A549 (cell line): ENCODE data around the gene LMO7. TPM values are rescaled to one million over a fixed set of nuclear protein-coding genes. Genes with fewer than 3 reads are reported as not detected.

Experiments used
- ATAC-seq, 2 experiments: fragments of 200-7000 bp in 1 of 2; fragments of >200 bp in 1 of 2; cut with Nextera tagmentation in 1 of 2; cut with Tn5 transposase in 1 of 2; 3 replicates each; pipeline versions ENCODE4 v1.8.0 to v1.9.1; 2018 to 2020; ENCODE audit warnings: mild to moderate bottlenecking in 1 of 2, moderate library complexity in 1 of 2
- CTCF ChIA-PET: fragments of 300-600 bp; sonication (Branson Sonifier 250); formaldehyde crosslinking; extraction: SDS; loops from one replicate; lab custom pipeline; 2021; ENCODE audit warnings: antibody characterized with exemption, inconsistent platforms; lab: Yijun Ruan, JAX
- POLR2A ChIA-PET: fragments of 350-600 bp; formaldehyde crosslinking; extraction: SDS; loops from one replicate; lab custom pipeline; 2021; ENCODE audit warnings: antibody characterized with exemption, inconsistent platforms; lab: Yijun Ruan, JAX
- DNase-seq, 2 experiments: peaks; one replicate each; pipeline versions ENCODE4 v3.0.0 to v3.0.0-alpha.2; 2011 to 2016; ENCODE audit warnings: low read depth in 1 of 2, low spot score in 1 of 2
- FAIRE-seq: peaks from 2 replicates; lab custom pipeline; 2011; peaks lifted over from hg19 to GRCh38; lab: Jason Lieb, UNC
- H3K27ac ChIP-seq, 2 experiments: fragments of >200 bp; sonication (Bioruptor Twin); formaldehyde crosslinking; 3 replicates each; pipeline ENCODE4 v1.5.1; 2016 to 2017
- H3K4me1 ChIP-seq: fragments of >200 bp; sonication (Bioruptor Twin); formaldehyde crosslinking; 3 replicates; pipeline ENCODE4 v1.6.1; 2016
- H3K4me2 ChIP-seq: fragments of >200 bp; sonication (Bioruptor Twin); formaldehyde crosslinking; 3 replicates; pipeline ENCODE4 v1.6.1; 2016
- H3K4me3 ChIP-seq: fragments of >200 bp; sonication (Bioruptor Twin); formaldehyde crosslinking; 3 replicates; pipeline ENCODE4 v1.5.1; 2016
- H3K9me3 ChIP-seq: fragments of >200 bp; sonication (Bioruptor Twin); formaldehyde crosslinking; 3 replicates; pipeline ENCODE4 v1.6.1; 2016
- CBX2 ChIP-seq: fragments of 200-600 bp; sonication (generic); IDR thresholded peaks from 2 replicates; pipeline ENCODE4 v1.6.1; 2016; ENCODE audit warnings: low read depth, mild to moderate bottlenecking, borderline replicate concordance
- CTCF ChIP-seq: fragments of >200 bp; sonication (Bioruptor Twin); formaldehyde crosslinking; IDR thresholded peaks from 3 replicates; pipeline ENCODE4 v1.5.1; 2016
- E2F6 ChIP-seq: IDR thresholded peaks from 2 replicates; pipeline ENCODE4 v1.6.1; 2012; ENCODE audit warnings: low read depth, borderline replicate concordance
- FOSB ChIP-seq: fragments of 250-450 bp; sonication (Bioruptor Pico); IDR thresholded peaks from 2 replicates; pipeline ENCODE4 v1.5.0; 2020; ENCODE audit warnings: mild to moderate bottlenecking, moderate library complexity
- GATA3 ChIP-seq: IDR thresholded peaks from 2 replicates; pipeline ENCODE4 v1.6.1; 2012; ENCODE audit warnings: borderline replicate concordance
- HES2 ChIP-seq: fragments of >200 bp; sonication (Bioruptor Twin); formaldehyde crosslinking; IDR thresholded peaks from 2 replicates; pipeline ENCODE4 v1.6.1; 2016
- HMGXB4 ChIP-seq: fragments of 250-450 bp; sonication (Bioruptor Pico); IDR thresholded peaks from 2 replicates; pipeline ENCODE4 v1.5.0; 2021; ENCODE audit warnings: mild to moderate bottlenecking, moderate library complexity, borderline replicate concordance
- HOXA7 ChIP-seq: fragments of 250-450 bp; sonication (Bioruptor Pico); IDR thresholded peaks from 2 replicates; pipeline ENCODE4 v1.5.0; 2020; ENCODE audit warnings: mild to moderate bottlenecking, moderate library complexity
- HOXB13 ChIP-seq: fragments of 250-450 bp; sonication (Bioruptor Pico); IDR thresholded peaks from 2 replicates; pipeline ENCODE4 v1.5.0; 2020; ENCODE audit warnings: low read depth, mild to moderate bottlenecking, moderate library complexity
- JUNB ChIP-seq: fragments of >200 bp; sonication (Bioruptor Twin); formaldehyde crosslinking; IDR thresholded peaks from 2 replicates; pipeline ENCODE4 v1.6.1; 2016
- MAX ChIP-seq: IDR thresholded peaks from 2 replicates; pipeline ENCODE4 v1.6.1; 2012
- MAZ ChIP-seq: fragments of 150-350 bp; IDR thresholded peaks from 2 replicates; pipeline ENCODE4 v1.6.1; 2014; ENCODE audit warnings: antibody characterized with exemption, low read depth, low read length, borderline replicate concordance
- MYC ChIP-seq: IDR thresholded peaks from 2 replicates; pipeline ENCODE4 v1.6.1; 2012; ENCODE audit warnings: mild to moderate bottlenecking, inconsistent platforms, low read length, improper control_type of control experiment, borderline replicate concordance
- PHF8 ChIP-seq: fragments of 200-600 bp; sonication (generic); IDR thresholded peaks from 2 replicates; pipeline ENCODE4 v1.6.1; 2016; ENCODE audit warnings: low read depth, mild to moderate bottlenecking, antibody characterized with exemption, moderate library complexity, borderline replicate concordance
- POLR2A ChIP-seq: IDR thresholded peaks from 2 replicates; pipeline ENCODE4 v1.6.1; 2012; ENCODE audit warnings: mild to moderate bottlenecking, low read length
- POLR2AphosphoS2 ChIP-seq: conservative IDR thresholded peaks from 2 replicates; pipeline ENCODE4 v1.6.1; 2012; ENCODE audit warnings: low read length, improper control_type of control experiment, inconsistent platforms
- RARB ChIP-seq: fragments of 250-450 bp; sonication (Bioruptor Pico); IDR thresholded peaks from 2 replicates; pipeline ENCODE4 v1.8.0; 2021; ENCODE audit warnings: mild to moderate bottlenecking, moderate library complexity
- RCOR1 ChIP-seq: fragments of 150-350 bp; IDR thresholded peaks from 2 replicates; pipeline ENCODE4 v1.6.1; 2014; ENCODE audit warnings: antibody characterized with exemption, low read length, low read depth
- TP53 ChIP-seq: fragments of 250-450 bp; sonication (Bioruptor Pico); IDR thresholded peaks from 2 replicates; pipeline ENCODE4 v1.5.0; 2021; ENCODE audit warnings: mild to moderate bottlenecking, moderate library complexity
- ZSCAN20 ChIP-seq: fragments of 250-450 bp; sonication (Bioruptor Pico); IDR thresholded peaks from 2 replicates; pipeline ENCODE4 v1.8.0; 2022; ENCODE audit warnings: mild to moderate bottlenecking, moderate library complexity
- WGBS: methylation state at CpG from one replicate; pipeline ENCODE4 v1.1.6; 2017; ENCODE audit errors: missing lambda C conversion rate; 5-methylcytosine and 5-hydroxymethylcytosine counted together
- polyA plus RNA-seq, 4 experiments: library from polyadenylated mRNA; depleted of rRNA in 3 of 4; stranded (reverse); fragments of >200 nt; fragmentation: RNase III in 1 of 4; extraction: RNeasy Plus Mini Kit Qiagen cat#74134 plus additional on column Dnase treatment in 1 of 4; gene quantifications; 2 replicates in 3 of 4; 3 replicates in 1 of 4; pipeline ENCODE4 v1.2.3, GENCODE V29; 2011 to 2017
- TF ChIP-seq, protein P1 (sequence below): fragments of 450-650 bp; IDR thresholded peaks from 2 replicates; pipeline ENCODE4 v1.6.1; 2014; ENCODE audit warnings: antibody characterized with exemption

LMO7 gene
- polyA plus RNA-seq, 2 of the 4 experiments (the other 2 are of a cell fraction): 23.4 to 33.2 TPM

GRCh38 chr13:75811361-75811760, 175.2 kb downstream of the LMO7 start:
- Histone ChIP-seq H3K9me3 (no peaks in the 10 kb centered on the region), H3K4me2 (no peak overlapping the region), H3K4me1 (no peaks in the 10 kb centered on the region), H3K27ac (no peak overlapping the region), H3K4me3 (no peak overlapping the region)
- TF ChIP-seq JUNB: no peak
- TF ChIP-seq POLR2A: no peak
- TF ChIP-seq MAZ: no peak
- no peak for TF ChIP-seq HOXB13
- TF ChIP-seq FOSB (CRISPR knock-in tag): no peak
- TF ChIP-seq ZSCAN20: no peak
- no peak for TF ChIP-seq HOXA7
- TF ChIP-seq, protein P1, sequence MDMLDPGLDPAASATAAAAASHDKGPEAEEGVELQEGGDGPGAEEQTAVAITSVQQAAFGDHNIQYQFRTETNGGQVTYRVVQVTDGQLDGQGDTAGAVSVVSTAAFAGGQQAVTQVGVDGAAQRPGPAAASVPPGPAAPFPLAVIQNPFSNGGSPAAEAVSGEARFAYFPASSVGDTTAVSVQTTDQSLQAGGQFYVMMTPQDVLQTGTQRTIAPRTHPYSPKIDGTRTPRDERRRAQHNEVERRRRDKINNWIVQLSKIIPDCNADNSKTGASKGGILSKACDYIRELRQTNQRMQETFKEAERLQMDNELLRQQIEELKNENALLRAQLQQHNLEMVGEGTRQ: no peak
- no peak for TF ChIP-seq HES2
- no peak for TF ChIP-seq RARB
- TF ChIP-seq E2F6: no peak
- TF ChIP-seq GATA3: no peak
- no peak for TF ChIP-seq RCOR1
- TF ChIP-seq TP53 (CRISPR knock-in tag): no peak
- no peak for TF ChIP-seq PHF8
- TF ChIP-seq CBX2: no peak
- WGBS: 94% methylated on average over 5 of the region's 5 CpGs
- FAIRE-seq (no peak), DNase-seq (no peak), ATAC-seq (no peak)
- ChIA-PET CTCF (interaction anchor here (0.9 to 1.5 kb wide), 2 partner anchors 11 to 115 kb away, joined by 3 read pairs; no protein-coding TSS in a partner anchor), POLR2A (no interaction called here)

GRCh38 chr13:75811841-75812240, 175.7 kb downstream of the LMO7 start:
- no peaks in the 10 kb centered on the region for H3K9me3 ChIP-seq
- POLR2A ChIA-PET: no interaction called here
- H3K27ac ChIP-seq: no peak overlapping the region
- 62% methylated on average over 1 of the region's 1 CpG for WGBS
- TF ChIP-seq CTCF (no peak), MAX (no peak), POLR2AphosphoS2 (no peak), HOXB13 (no peak), HMGXB4 (no peak), E2F6 (no peak), MYC (no peak), RCOR1 (no peak)
- H3K4me1 ChIP-seq: no peaks in the 10 kb centered on the region
- no peak overlapping the region for H3K4me3 ChIP-seq
- no peak overlapping the region for H3K4me2 ChIP-seq
- DNase-seq (no peak), FAIRE-seq (no peak), ATAC-seq (no peak)
- CTCF ChIA-PET: no interaction called here
